ENCODE results near the gene ARL4C.
"Not testable (repeated sequence)": the region's sequence is repeated elsewhere in the genome, so short reads cannot be mapped to it uniquely, and the experiment has no call there.

ARL4C gene

GRCh38 chr2:234472155-234472554 lies 24.7 kb downstream of the ARL4C start:
- DNase-seq = no peak

GRCh38 chr2:234469972-234470371 lies 26.9 kb downstream of the ARL4C start:
- no peak for DNase-seq

GRCh38 chr2:234469251-234469845 lies 27.5 kb downstream of the ARL4C start:
- DNase-seq = no peak

- no peak for DNase-seq
Observed at GRCh38 chr2:234468503-234468902, 28.4 kb downstream of the ARL4C start.

GRCh38 chr2:234467289-234467688 lies 29.6 kb downstream of the ARL4C start:
- no peak for DNase-seq

- no peak for DNase-seq
Observed at GRCh38 chr2:234464291-234464645, 32.6 kb downstream of the ARL4C start.

- peak; percentile 91 for DNase-seq
Observed at GRCh38 chr2:234463626-234464290, 33.1 kb downstream of the ARL4C start.

GRCh38 chr2:234462218-234462992 lies 34.5 kb downstream of the ARL4C start:
- no peak for DNase-seq

GRCh38 chr2:234459401-234460009 lies 37.4 kb downstream of the ARL4C start:
- DNase-seq = no peak

GRCh38 chr2:234458466-234458865 lies 38.4 kb downstream of the ARL4C start:
- no peak for DNase-seq

- DNase-seq = no peak
Observed at GRCh38 chr2:234457421-234457820, 39.5 kb downstream of the ARL4C start.

GRCh38 chr2:234455246-234455645 lies 41.6 kb downstream of the ARL4C start:
- not testable (repeated sequence) for DNase-seq

GRCh38 chr2:234454433-234454832 lies 42.4 kb downstream of the ARL4C start:
- DNase-seq = no peak

GRCh38 chr2:234453216-234453615 lies 43.7 kb downstream of the ARL4C start:
- DNase-seq = no peak

- no peak for DNase-seq
Observed at GRCh38 chr2:234451852-234452625, 44.8 kb downstream of the ARL4C start.

- no peak for DNase-seq
Observed at GRCh38 chr2:234451242-234451641, 45.6 kb downstream of the ARL4C start.

- no peak for DNase-seq
Observed at GRCh38 chr2:234450431-234451124, 46.3 kb downstream of the ARL4C start.

- DNase-seq = no peak
Observed at GRCh38 chr2:234448506-234449184, 48.2 kb downstream of the ARL4C start.

- no peak for DNase-seq
Observed at GRCh38 chr2:234447963-234448362, 48.9 kb downstream of the ARL4C start.

- DNase-seq = no peak
Observed at GRCh38 chr2:234447189-234447588, 49.7 kb downstream of the ARL4C start.

GRCh38 chr2:234446404-234447076 lies 50.3 kb downstream of the ARL4C start:
- DNase-seq = peak; percentile 87

All from activated effector memory CD4-positive, alpha-beta T cell treated with anti-CD3 and anti-CD28 coated beads, Interleukin-2, amount 50 U/mL, for 16 hours (primary cell).